MM.1S (cell line): ENCODE results near the gene PRICKLE3.

Experiments
- CTCF ChIP-seq: fragments of 300-600 bp; sonication (generic); IDR thresholded peaks from 2 replicates; pipeline ENCODE4 v1.5.1; 2016; ENCODE audit warnings: antibody characterized with exemption, low read length, mixed read lengths
- EZH2 ChIP-seq: fragments of 300-600 bp; sonication (generic); optimal IDR thresholded peaks from 2 replicates; pipeline ENCODE3; 2017; ENCODE audit warnings: low read depth, mild to moderate bottlenecking, antibody characterized with exemption, low read length, mixed read lengths
- EZH2phosphoT487 ChIP-seq: fragments of 300-600 bp; sonication (generic); IDR thresholded peaks from 2 replicates; pipeline ENCODE4 v1.6.1; 2018; ENCODE audit warnings: antibody characterized with exemption, low read length

DNA sequence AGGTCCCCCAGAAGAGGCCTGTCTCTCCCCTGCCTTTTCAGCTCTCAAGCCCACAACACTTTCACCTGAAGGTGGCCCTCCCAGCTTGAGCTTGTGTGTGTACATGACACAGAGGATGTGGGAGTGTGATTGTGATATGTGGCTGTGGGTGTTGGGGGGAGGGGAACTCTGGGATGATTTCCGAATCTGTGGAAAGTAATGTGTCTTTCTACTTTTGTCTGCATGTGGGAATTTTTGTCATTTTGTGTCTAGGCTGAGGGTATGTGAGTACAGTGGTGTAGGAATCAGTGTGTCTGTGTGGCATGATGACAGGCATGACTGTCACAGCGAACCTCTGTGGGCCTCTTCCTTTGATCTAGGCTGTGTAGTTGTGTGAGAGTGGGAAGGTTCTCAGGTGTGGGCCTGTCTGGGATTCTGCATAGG is 7.4 kb upstream of the PRICKLE3 start:
- TF ChIP-seq CTCF: no peak
- no peak for TF ChIP-seq EZH2
- TF ChIP-seq EZH2phosphoT487: no peak
